Measurements from ENCODE around the gene ZNF358.
A peak's percentile ranks its signal among the peaks of the same experiment; 100 is the strongest.

ZNF358 gene

GRCh38 chr19:7520131-7521051, 4.5 kb downstream of the ZNF358 start:
- DNase-seq (ENCODE audit: low spot score in 2 of 2) (no peak), ATAC-seq (ENCODE audit: low read depth) (no peak)
- no peaks in the 10 kb centered on the region for H3K9me3 Mint-ChIP-seq
- peaks cover 5% of the 10 kb centered on the region for H3K36me3 Mint-ChIP-seq
- peaks cover 19% of the 10 kb centered on the region for H3K4me1 Mint-ChIP-seq
- H3K27me3 Mint-ChIP-seq: peaks cover 5% of the 10 kb centered on the region
- H3K27ac Mint-ChIP-seq: no peak overlapping the region
- H3K4me3 Mint-ChIP-seq: no peak overlapping the region

- Mint-ChIP-seq H3K27ac (peak overlapping the region; percentile 24), H3K4me3 (peak overlapping the region; percentile 87), H3K27me3 (peaks cover 1% of the 10 kb centered on the region), H3K4me1 (peaks cover 18% of the 10 kb centered on the region), H3K9me3 (no peaks in the 10 kb centered on the region), H3K36me3 (peaks cover 4% of the 10 kb centered on the region)
- ATAC-seq (ENCODE audit: low read depth) (no peak), DNase-seq (ENCODE audit: low spot score in 2 of 2) (no peak)
Measured at GRCh38 chr19:7521551-7522071, 5.7 kb downstream of the ZNF358 start.

DNA sequence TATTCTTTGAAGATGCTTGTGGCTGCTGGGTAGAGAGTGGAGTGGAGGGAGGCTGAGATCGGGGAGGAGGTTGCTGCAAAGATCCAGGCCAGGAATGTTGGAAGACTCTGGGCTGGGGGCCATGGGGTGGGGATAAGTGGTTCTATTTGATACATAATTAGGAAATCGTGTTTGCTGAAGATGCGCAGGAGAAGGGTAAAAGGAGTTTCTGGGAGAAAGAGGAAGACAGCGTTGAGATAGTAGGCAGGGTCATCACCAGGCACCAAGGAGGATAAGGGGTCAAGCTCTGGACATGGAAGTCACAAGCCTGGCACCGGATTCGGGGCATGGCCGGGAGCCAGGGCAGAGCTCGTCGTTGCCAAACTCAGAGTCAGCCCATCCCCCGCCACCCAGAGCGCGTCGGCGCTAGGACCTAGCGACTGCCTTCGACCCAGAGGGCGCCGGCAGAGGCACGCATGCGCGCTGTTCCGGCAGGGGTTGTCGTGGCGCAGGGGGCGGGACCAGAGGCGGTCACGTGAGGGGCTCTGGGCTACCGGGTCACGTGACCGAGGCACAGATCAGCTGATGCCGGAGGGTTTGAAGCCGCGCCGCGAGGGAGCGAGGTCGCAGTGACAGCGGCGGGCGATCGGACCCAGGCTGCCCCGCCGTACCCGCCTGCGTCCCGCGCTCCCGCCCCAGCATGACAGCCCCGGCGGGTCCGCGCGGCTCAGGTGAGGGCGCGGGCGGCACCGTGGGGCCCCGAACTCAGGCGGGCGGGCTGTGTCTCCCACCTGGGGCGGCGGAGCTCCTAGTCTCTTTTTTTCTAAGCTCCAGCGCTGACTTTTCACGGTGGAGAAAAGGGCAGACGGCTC, 6.4 kb downstream of the ZNF358 start, which contains the start of gene MCOLN1:
Gene MCOLN1 (plus strand): TSS at position 553 of the 851 bp plus-strand sequence. CDS start 127 bp downstream, at position 680.
- Mint-ChIP-seq H3K27me3 (no peaks in the 10 kb centered on the region), H3K4me3 (peak within 1 kb of the TSS; percentile 87), H3K27ac (peak within 1 kb of the TSS; percentile 74), H3K36me3 (peaks cover 7% of the 10 kb centered on the region), H3K9me3 (no peaks in the 10 kb centered on the region), H3K4me1 (peaks cover 18% of the 10 kb centered on the region)
- DNase-seq (ENCODE audit: low spot score in 2 of 2): peak; percentile 98 to 99
- peak; percentile 90 for ATAC-seq (ENCODE audit: low read depth)

- Mint-ChIP-seq H3K36me3 (peaks cover 7% of the 10 kb centered on the region), H3K4me3 (peak overlapping the region; percentile 79), H3K27me3 (no peaks in the 10 kb centered on the region), H3K9me3 (no peaks in the 10 kb centered on the region), H3K4me1 (peaks cover 16% of the 10 kb centered on the region), H3K27ac (peak overlapping the region; percentile 74)
- no peak for ATAC-seq (ENCODE audit: low read depth)
- DNase-seq (ENCODE audit: low spot score in 2 of 2): no peak
Measured at GRCh38 chr19:7522923-7523667, 7.2 kb downstream of the ZNF358 start.

DNA sequence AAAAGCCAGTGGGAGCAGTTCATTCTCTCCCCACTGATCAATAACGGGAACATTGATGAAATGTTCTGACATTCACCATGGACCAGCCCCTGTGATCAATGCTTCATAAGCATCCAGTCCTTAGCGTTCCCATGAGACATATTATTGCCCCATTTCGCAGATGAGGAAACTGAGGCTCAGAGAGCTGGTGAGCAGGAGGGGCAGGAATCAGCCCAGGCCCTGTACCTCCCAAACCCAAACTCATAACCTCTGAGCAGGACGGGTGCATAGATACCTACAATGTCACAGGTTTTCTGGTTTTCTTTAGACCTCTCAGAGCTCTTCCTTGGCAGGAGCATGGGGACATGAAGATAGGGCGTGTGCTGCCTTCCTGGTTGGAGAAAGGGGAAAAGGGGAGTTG, 8.6 kb downstream of the ZNF358 start:
- DNase-seq (ENCODE audit: low spot score in 2 of 2) (no peak), ATAC-seq (ENCODE audit: low read depth) (no peak)
- Mint-ChIP-seq H3K36me3 (peaks cover 7% of the 10 kb centered on the region), H3K27me3 (no peaks in the 10 kb centered on the region), H3K4me1 (peaks cover 14% of the 10 kb centered on the region), H3K9me3 (no peaks in the 10 kb centered on the region), H3K27ac (no peak overlapping the region), H3K4me3 (no peak overlapping the region)

DNA sequence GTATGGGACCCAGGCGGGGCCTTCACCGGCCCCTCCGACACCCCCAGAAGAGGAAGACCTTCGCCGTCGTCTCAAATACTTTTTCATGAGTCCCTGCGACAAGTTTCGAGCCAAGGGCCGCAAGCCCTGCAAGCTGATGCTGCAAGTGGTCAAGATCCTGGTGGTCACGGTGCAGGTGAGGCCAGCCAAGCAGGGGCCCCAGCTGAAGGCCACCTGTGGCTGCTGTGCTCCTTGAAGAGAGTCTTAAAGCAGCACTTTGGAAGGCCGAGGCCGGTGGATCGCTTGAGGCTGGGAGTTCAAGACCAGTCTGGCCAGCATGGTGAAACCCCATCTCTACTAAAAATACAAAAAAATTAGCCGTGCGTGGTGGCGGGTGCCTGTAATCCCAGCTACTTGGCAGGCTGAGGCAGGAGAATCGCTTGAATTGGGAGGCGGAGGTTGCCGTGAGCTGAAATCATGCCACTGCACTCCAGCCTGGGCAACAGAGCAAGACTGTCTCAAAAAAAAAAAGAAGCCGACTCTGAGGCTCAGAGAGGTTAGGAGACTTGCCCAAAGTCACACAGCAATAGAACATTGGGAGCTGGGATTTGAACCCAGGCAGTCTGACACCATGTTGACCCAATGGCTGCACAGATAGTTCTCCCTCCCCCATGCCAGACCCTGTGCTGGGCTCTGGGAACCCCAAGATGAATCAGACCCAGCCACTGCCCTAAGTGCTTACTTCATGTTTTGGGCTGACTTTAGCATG, 9.3 kb downstream of the ZNF358 start:
- Mint-ChIP-seq H3K27ac (no peak overlapping the region), H3K4me1 (peaks cover 14% of the 10 kb centered on the region), H3K4me3 (no peak overlapping the region)

DNA sequence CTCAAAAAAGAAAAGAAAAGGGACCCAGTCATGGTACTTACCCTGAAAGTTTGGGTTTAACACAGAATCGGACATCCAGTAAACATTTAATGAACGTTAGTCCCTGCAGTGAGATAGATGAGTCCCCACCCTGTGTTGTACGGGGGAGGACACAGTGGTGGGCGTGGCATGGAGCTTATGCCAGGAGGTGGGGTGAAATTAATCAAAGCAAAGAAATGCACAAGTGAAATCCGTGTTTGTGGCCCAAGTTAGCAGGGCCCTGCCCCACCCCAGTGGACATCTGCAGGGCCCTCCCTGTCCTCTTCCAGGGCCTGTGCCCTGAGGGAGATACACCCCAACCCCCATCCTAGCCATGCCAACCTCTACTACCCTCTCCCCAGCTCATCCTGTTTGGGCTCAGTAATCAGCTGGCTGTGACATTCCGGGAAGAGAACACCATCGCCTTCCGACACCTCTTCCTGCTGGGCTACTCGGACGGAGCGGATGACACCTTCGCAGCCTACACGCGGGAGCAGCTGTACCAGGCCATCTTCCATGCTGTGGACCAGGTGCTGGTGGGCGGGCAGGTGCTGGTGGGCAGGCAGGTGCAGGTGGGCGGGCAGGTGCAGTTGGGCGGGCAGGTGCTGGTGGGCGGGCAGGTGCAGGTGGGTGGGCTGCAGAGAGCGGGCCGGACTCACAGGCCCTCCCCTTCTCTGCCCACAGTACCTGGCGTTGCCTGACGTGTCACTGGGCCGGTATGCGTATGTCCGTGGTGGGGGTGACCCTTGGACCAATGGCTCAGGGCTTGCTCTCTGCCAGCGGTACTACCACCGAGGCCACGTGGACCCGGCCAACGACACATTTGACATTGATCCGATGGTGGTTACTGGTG, 10.4 kb downstream of the ZNF358 start:
- Mint-ChIP-seq H3K27me3 (no peaks in the 10 kb centered on the region), H3K4me3 (no peak overlapping the region), H3K27ac (no peak overlapping the region), H3K9me3 (no peaks in the 10 kb centered on the region), H3K4me1 (peaks cover 14% of the 10 kb centered on the region), H3K36me3 (peaks cover 7% of the 10 kb centered on the region)
- no peak for DNase-seq (ENCODE audit: low spot score in 2 of 2)
- ATAC-seq (ENCODE audit: low read depth): no peak

More for the DNA sequence above, 9.3 kb downstream of the ZNF358 start:
- no peaks in the 10 kb centered on the region for H3K9me3 Mint-ChIP-seq
- DNase-seq (ENCODE audit: low spot score in 2 of 2) (no peak), ATAC-seq (ENCODE audit: low read depth) (no peak)
- peaks cover 7% of the 10 kb centered on the region for H3K36me3 Mint-ChIP-seq
- H3K27me3 Mint-ChIP-seq: no peaks in the 10 kb centered on the region

DNA sequence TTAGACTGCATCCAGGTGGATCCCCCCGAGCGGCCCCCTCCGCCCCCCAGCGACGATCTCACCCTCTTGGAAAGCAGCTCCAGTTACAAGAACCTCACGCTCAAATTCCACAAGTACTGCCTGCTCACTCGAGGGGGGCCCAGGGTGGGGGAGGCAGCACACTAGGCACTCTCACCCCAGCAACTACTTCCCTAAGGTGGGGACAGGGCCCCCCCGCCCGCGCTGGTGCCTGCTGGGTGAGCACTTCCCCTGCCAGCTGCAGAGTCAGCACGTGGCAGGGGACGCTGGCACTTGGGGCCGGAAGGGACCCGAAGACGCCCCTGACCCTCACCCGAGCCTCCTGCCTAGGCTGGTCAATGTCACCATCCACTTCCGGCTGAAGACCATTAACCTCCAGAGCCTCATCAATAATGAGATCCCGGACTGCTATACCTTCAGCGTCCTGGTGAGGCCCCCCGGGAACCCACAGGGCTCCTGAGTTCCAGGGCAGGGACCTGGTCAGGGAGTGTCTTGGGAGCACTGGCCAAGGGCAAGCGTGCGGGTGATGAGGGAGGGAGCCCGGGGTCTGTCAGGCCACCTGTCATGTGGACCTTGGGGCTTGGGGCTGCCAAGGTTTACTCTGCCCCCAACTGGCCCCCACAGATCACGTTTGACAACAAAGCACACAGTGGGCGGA, 11.8 kb downstream of the ZNF358 start:
- DNase-seq (ENCODE audit: low spot score in 2 of 2) (no peak), ATAC-seq (ENCODE audit: low read depth) (peak; percentile 44)
- H3K27ac Mint-ChIP-seq: no peak overlapping the region
- H3K4me1 Mint-ChIP-seq: peaks cover 5% of the 10 kb centered on the region
- no peaks in the 10 kb centered on the region for H3K9me3 Mint-ChIP-seq
- H3K4me3 Mint-ChIP-seq: no peak overlapping the region
- peaks cover 7% of the 10 kb centered on the region for H3K36me3 Mint-ChIP-seq
- no peaks in the 10 kb centered on the region for H3K27me3 Mint-ChIP-seq

GRCh38 chr19:7528192-7528519, 12.3 kb downstream of the ZNF358 start:
- H3K27ac Mint-ChIP-seq: no peak overlapping the region
- no peak for ATAC-seq (ENCODE audit: low read depth)
- no peaks in the 10 kb centered on the region for H3K27me3 Mint-ChIP-seq
- no peaks in the 10 kb centered on the region for H3K9me3 Mint-ChIP-seq
- no peak overlapping the region for H3K4me3 Mint-ChIP-seq
- peaks cover 7% of the 10 kb centered on the region for H3K36me3 Mint-ChIP-seq
- DNase-seq (ENCODE audit: low spot score in 2 of 2): no peak
- H3K4me1 Mint-ChIP-seq: peaks cover 8% of the 10 kb centered on the region

DNA sequence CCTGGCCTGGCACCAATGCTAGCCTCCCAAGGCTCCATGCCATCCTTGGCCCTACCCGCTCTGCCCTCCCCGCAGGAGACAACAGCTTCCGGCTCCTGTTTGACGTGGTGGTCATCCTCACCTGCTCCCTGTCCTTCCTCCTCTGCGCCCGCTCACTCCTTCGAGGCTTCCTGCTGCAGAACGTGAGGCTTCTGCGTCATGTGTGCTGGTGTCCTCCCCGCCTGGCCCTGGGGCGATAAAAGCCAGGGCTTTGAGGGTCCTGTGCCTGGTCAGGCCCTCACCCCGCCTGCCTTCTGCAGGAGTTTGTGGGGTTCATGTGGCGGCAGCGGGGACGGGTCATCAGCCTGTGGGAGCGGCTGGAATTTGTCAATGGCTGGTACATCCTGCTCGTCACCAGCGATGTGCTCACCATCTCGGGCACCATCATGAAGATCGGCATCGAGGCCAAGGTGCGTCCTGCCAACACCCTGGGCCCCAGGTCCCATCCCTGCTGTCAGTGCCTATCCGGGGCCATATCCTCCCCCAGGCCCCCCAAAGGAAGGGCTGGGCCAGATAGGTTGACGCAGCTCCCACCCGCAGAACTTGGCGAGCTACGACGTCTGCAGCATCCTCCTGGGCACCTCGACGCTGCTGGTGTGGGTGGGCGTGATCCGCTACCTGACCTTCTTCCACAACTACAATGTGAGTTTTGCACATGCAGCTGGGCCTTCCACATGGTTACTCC, 12.8 kb downstream of the ZNF358 start:
- H3K27ac Mint-ChIP-seq: no peak overlapping the region
- peaks cover 7% of the 10 kb centered on the region for H3K36me3 Mint-ChIP-seq
- H3K4me3 Mint-ChIP-seq: no peak overlapping the region
- no peaks in the 10 kb centered on the region for H3K27me3 Mint-ChIP-seq
- ATAC-seq (ENCODE audit: low read depth) (no peak), DNase-seq (ENCODE audit: low spot score in 2 of 2) (no peak)
- H3K9me3 Mint-ChIP-seq: no peaks in the 10 kb centered on the region
- H3K4me1 Mint-ChIP-seq: peaks cover 5% of the 10 kb centered on the region

GRCh38 chr19:7529246-7529600, 13.3 kb downstream of the ZNF358 start:
- DNase-seq (ENCODE audit: low spot score in 2 of 2) (no peak), ATAC-seq (ENCODE audit: low read depth) (no peak)
- peaks cover 5% of the 10 kb centered on the region for H3K4me1 Mint-ChIP-seq
- H3K36me3 Mint-ChIP-seq: peaks cover 7% of the 10 kb centered on the region
- H3K27me3 Mint-ChIP-seq: no peaks in the 10 kb centered on the region
- no peaks in the 10 kb centered on the region for H3K9me3 Mint-ChIP-seq
- no peak overlapping the region for H3K27ac Mint-ChIP-seq
- H3K4me3 Mint-ChIP-seq: no peak overlapping the region
